Loucy (cell line): ENCODE results near the gene ANP32B.

Source experiments
- H2AFZ ChIP-seq: fragments of 200-600 bp; sonication (generic); 2 replicates; pipeline ENCODE4 v1.6.0; 2016; ENCODE audit warnings: antibody characterized with exemption, mild to moderate bottlenecking, low read length, moderate library complexity
- H3F3A ChIP-seq: fragments of 200-600 bp; 2 replicates; pipeline ENCODE4 v1.6.0; 2016; ENCODE audit warnings: antibody characterized with exemption, low read depth, mild to moderate bottlenecking
- H3K27me3 ChIP-seq: fragments of 200-600 bp; sonication (generic); 2 replicates; pipeline ENCODE4 v1.6.1; 2014; ENCODE audit warnings: low read length, mild to moderate bottlenecking; ENCODE audit not compliant: insufficient read depth, poor library complexity, severe bottlenecking
- H3K36me3 ChIP-seq: fragments of 200-600 bp; sonication (generic); 2 replicates; pipeline ENCODE4 v1.6.1; 2016; ENCODE audit warnings: low read length; ENCODE audit not compliant: insufficient read depth
- H3K4me1 ChIP-seq: fragments of 200-600 bp; sonication (generic); 2 replicates; pipeline ENCODE4 v1.5.1; 2014; ENCODE audit warnings: low read length, mild to moderate bottlenecking; ENCODE audit not compliant: insufficient read depth, poor library complexity, severe bottlenecking
- H3K4me2 ChIP-seq: fragments of 200-600 bp; sonication (generic); 2 replicates; pipeline ENCODE4 v1.6.0; 2014; ENCODE audit warnings: antibody characterized with exemption, low read length, low read depth, mild to moderate bottlenecking; ENCODE audit not compliant: poor library complexity, severe bottlenecking
- H3K4me3 ChIP-seq: fragments of 200-600 bp; sonication (generic); 2 replicates; pipeline ENCODE4 v1.5.1; 2014; ENCODE audit warnings: low read length, mild to moderate bottlenecking, mixed read lengths; ENCODE audit not compliant: poor library complexity, severe bottlenecking
- H3K79me2 ChIP-seq: fragments of 200-600 bp; sonication (generic); 2 replicates; pipeline ENCODE4 v1.6.1; 2014; ENCODE audit warnings: low read length; ENCODE audit not compliant: insufficient read depth
- H3K9ac ChIP-seq: fragments of 200-600 bp; sonication (generic); 2 replicates; pipeline ENCODE4 v1.6.0; 2014; ENCODE audit warnings: mild to moderate bottlenecking, low read depth, low read length, moderate library complexity; ENCODE audit not compliant: poor library complexity, severe bottlenecking
- H3K9me2 ChIP-seq: fragments of 200-600 bp; sonication (generic); replicated peaks from 2 replicates; pipeline ENCODE4 v1.6.1; 2016; ENCODE audit warnings: low read depth, low read length, mixed read lengths
- H3K9me3 ChIP-seq: fragments of 200-600 bp; sonication (generic); 2 replicates; pipeline ENCODE4 v1.6.1; 2014; ENCODE audit warnings: mild to moderate bottlenecking, antibody characterized with exemption, low read length, low read depth; ENCODE audit not compliant: insufficient read depth
- H4K20me1 ChIP-seq: fragments of 200-600 bp; sonication (generic); 2 replicates; pipeline ENCODE4 v1.6.0; 2014; ENCODE audit warnings: antibody characterized with exemption, low read length, mild to moderate bottlenecking; ENCODE audit not compliant: insufficient read depth, poor library complexity, severe bottlenecking
- CTCF ChIP-seq: fragments of 200-600 bp; sonication (generic); conservative IDR thresholded peaks from 2 replicates; pipeline ENCODE4 v1.5.1; 2014; ENCODE audit warnings: mild to moderate bottlenecking, antibody characterized with exemption, low read length
- EZH2phosphoT487 ChIP-seq: fragments of 200-600 bp; IDR thresholded peaks from 2 replicates; pipeline ENCODE4 v1.6.1; 2018; ENCODE audit warnings: antibody characterized with exemption, mild to moderate bottlenecking, moderate library complexity, borderline replicate concordance

The ANP32B gene

GRCh38 chr9:98040212-98040611 is 57.1 kb downstream of the ANP32B start:
- H2AFZ ChIP-seq = no peak overlapping the region
- H3K4me1 ChIP-seq = peaks cover 6% of the 10 kb centered on the region
- no peak overlapping the region for H3K9ac ChIP-seq
- H3K4me2 ChIP-seq = no peak overlapping the region
- H3K9me3 ChIP-seq = no peaks in the 10 kb centered on the region
- no peaks in the 10 kb centered on the region for H3K79me2 ChIP-seq
- H3K4me3 ChIP-seq = no peak overlapping the region
- H3K36me3 ChIP-seq = no peaks in the 10 kb centered on the region
- no peak for TF ChIP-seq CTCF
- no peak for TF ChIP-seq EZH2phosphoT487
- H3F3A ChIP-seq = no peaks in the 10 kb centered on the region
- H3K27me3 ChIP-seq = no peaks in the 10 kb centered on the region
- no peaks in the 10 kb centered on the region for H3K9me2 ChIP-seq
- H4K20me1 ChIP-seq = no peaks in the 10 kb centered on the region

DNA sequence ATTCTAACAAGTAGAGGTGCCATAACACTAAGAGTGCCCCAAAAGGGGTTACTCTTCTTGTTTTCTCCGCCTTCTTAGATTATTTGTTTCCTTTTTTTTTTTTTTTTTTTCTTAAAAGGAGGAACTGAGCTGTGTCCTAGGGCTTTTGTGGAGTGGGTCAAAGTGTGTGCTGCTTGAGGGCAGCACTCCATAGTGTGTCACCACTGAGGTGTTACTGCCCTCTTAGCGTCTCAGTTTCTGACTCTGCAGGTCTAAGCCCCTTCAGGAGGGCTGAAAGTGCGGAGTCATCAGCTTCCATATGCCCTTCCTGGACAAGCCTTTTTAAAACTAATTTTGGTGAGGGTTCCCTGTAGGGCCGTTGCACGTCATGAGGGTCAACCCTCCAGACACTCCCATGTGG is 60.8 kb downstream of the ANP32B start:
- H3K79me2 ChIP-seq = peaks cover 33% of the 10 kb centered on the region
- no peaks in the 10 kb centered on the region for H4K20me1 ChIP-seq
- no peaks in the 10 kb centered on the region for H3K27me3 ChIP-seq
- H3F3A ChIP-seq = no peaks in the 10 kb centered on the region
- no peak overlapping the region for H3K4me3 ChIP-seq
- H3K4me1 ChIP-seq = peaks cover 15% of the 10 kb centered on the region
- H2AFZ ChIP-seq = no peak overlapping the region
- H3K36me3 ChIP-seq = no peaks in the 10 kb centered on the region
- no peaks in the 10 kb centered on the region for H3K9me2 ChIP-seq
- TF ChIP-seq EZH2phosphoT487 (no peak), CTCF (no peak)
- H3K9me3 ChIP-seq = no peaks in the 10 kb centered on the region
- no peak overlapping the region for H3K4me2 ChIP-seq
- H3K9ac ChIP-seq = no peak overlapping the region

GRCh38 chr9:98045234-98046179 is 62.4 kb downstream of the ANP32B start:
- Histone ChIP-seq H3K4me3 (peak overlapping the region; percentile 73), H3K9me2 (no peaks in the 10 kb centered on the region), H3K36me3 (no peaks in the 10 kb centered on the region), H3K4me1 (peaks cover 28% of the 10 kb centered on the region), H3K9ac (peak overlapping the region; percentile 79), H3K9me3 (no peaks in the 10 kb centered on the region), H3K27me3 (no peaks in the 10 kb centered on the region), H2AFZ (peak overlapping the region; percentile 73), H3K79me2 (peaks cover 33% of the 10 kb centered on the region), H3K4me2 (peak overlapping the region; percentile 69), H4K20me1 (no peaks in the 10 kb centered on the region), H3F3A (no peaks in the 10 kb centered on the region)
- TF ChIP-seq CTCF (peak; percentile 30; the same call in 1 of the 2 replicates), EZH2phosphoT487 (no peak)
